ENCODE measurements around the gene LMO7. TPM values are rescaled to one million over a fixed set of nuclear protein-coding genes. Genes with fewer than 3 reads are reported as not detected.

LMO7 gene
- total and polyA plus RNA-seq, 2 of the 4 experiments (the other 2 are of a cell fraction) = 266 to 367 TPM

DNA sequence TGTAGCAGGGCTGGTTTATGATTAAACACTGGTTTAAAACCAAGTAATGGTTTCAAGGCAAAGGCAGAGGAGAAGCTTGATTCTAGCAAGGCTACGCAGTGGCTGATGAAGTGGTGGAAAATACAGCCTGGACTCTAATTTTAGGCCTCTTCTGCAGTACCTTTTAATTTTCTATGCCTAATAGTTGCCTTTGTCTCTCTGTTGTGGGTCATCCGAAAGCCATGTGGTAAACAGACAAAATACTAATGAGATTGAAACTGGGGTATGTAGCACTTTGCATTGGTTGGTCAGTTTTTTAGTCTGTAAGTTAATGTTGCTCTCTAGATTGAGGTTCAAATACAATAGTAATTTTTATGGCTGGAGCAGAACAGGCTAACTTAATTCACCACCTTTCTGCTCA is 3.3 kb downstream of the LMO7 start:
- H3K18ac ChIP-seq (ENCODE audit: low read depth, low read length) = no peak overlapping the region; the same call in 1 of the 2 replicates
- H4K8ac ChIP-seq (ENCODE audit: low read depth in 2 of 2, low read length in 2 of 2) = peak overlapping the region in 1 of 2 experiments; percentile 41; a peak in 2 of 4 replicates
- H2AFZ ChIP-seq (replicated peaks; ENCODE audit: low read length, poor library complexity) = no peak overlapping the region
- no TSS peak for BruUV-seq (replicated peaks)
- no peak overlapping the region for H2AK9ac ChIP-seq (replicated peaks; ENCODE audit: low read depth, low read length, poor library complexity)
- peak overlapping the region; percentile 44; the same call in 1 of the 2 replicates for H3K9ac ChIP-seq (ENCODE audit: low read depth, low read length)
- peak overlapping the region; percentile 98 for H3K4me2 ChIP-seq (ENCODE audit: low read depth, low read length)
- no peak overlapping the region for H4K91ac ChIP-seq (ENCODE audit: insufficient read depth, low read depth, low read length)
- peaks cover 19% of the 10 kb centered on the region for H3K4me1 ChIP-seq (ENCODE audit: control insufficient read depth, insufficient read depth, low read length)
- ChIA-PET CTCF (interaction anchor here (1.4 kb wide), 1 partner anchor 18 kb away, joined by 3 read pairs; no protein-coding TSS in a partner anchor), POLR2A (ENCODE audit: unreplicated experiment) (no interaction called here)
- peak overlapping the region; percentile 89 for H3K23ac ChIP-seq (ENCODE audit: low read depth, low read length)
- in situ Hi-C loops (cut with MboI; ENCODE audit: low sequenced_read_pairs) (no loop called here), intact Hi-C loops (cut with micrococcal nuclease) (no loop called here), dilution Hi-C loops (cut with HindIII; ENCODE audit: low sequenced_read_pairs, unreplicated experiment) (no loop called here)
- H3K14ac ChIP-seq (replicated peaks; ENCODE audit: low read depth, low read length) = peak overlapping the region; percentile 74
- no peaks in the 10 kb centered on the region for H3K9me3 ChIP-seq (ENCODE audit: control insufficient read depth, insufficient read depth, low read length)
- H3K27ac ChIP-seq (ENCODE audit: insufficient read depth, low read length) = no peak overlapping the region; the same call in 1 of the 2 replicates
- H3K9me1 ChIP-seq (ENCODE audit: insufficient read depth, low read length) = peaks cover 18% of the 10 kb centered on the region
- H4K20me1 ChIP-seq (ENCODE audit: insufficient read depth, low read length) = peaks cover 56% of the 10 kb centered on the region
- H4K5ac ChIP-seq (ENCODE audit: low read depth, low read length) = peak overlapping the region; percentile 38; the same call in 1 of the 2 replicates
- no peak overlapping the region for H2BK15ac ChIP-seq (ENCODE audit: low read depth, low read length)
- H3K4me3 ChIP-seq (ENCODE audit: insufficient read depth, low read depth, low read length) = peak overlapping the region; percentile 17; the same call in 1 of the 2 replicates
- H2BK5ac ChIP-seq (ENCODE audit: low read depth, low read length, poor library complexity, severe bottlenecking) = peak overlapping the region; percentile 38
- no peak for ATAC-seq (ENCODE audit: low read depth)
- H2BK120ac ChIP-seq (ENCODE audit: low read depth, low read length) = no peak overlapping the region
- TF ChIP-seq CHD1 (IDR thresholded peaks at IDR 0.05; ENCODE audit: low read depth, low read length) (no peak), SMC3 (IDR thresholded peaks at IDR 0.05; ENCODE audit: low read depth, low read length) (no peak), MXI1 (IDR thresholded peaks at IDR 0.05; ENCODE audit: borderline replicate concordance, low read depth, low read length) (no peak), RAD21 (IDR thresholded peaks at IDR 0.05; ENCODE audit: low read length) (no peak), RFX5 (IDR thresholded peaks at IDR 0.05; ENCODE audit: low read depth, low read length) (no peak), BHLHE40 (IDR thresholded peaks at IDR 0.05; ENCODE audit: low read depth, low read length) (no peak), MAZ (IDR thresholded peaks at IDR 0.05; ENCODE audit: borderline replicate concordance, low read depth, low read length) (no peak), NFE2L2 (IDR thresholded peaks at IDR 0.05; ENCODE audit: low read depth, low read length) (no peak), RCOR1 (IDR thresholded peaks at IDR 0.05; ENCODE audit: insufficient replicate concordance, low read length) (no peak), CEBPB (IDR thresholded peaks at IDR 0.05; ENCODE audit: low read depth, low read length) (no peak), MAFK (IDR thresholded peaks at IDR 0.05; ENCODE audit: low read depth, low read length) (no peak), FOS (IDR thresholded peaks at IDR 0.05; ENCODE audit: low read depth, low read length) (no peak), POLR2A (IDR thresholded peaks at IDR 0.05; ENCODE audit: low read depth, low read length) (no peak)
- TF ChIP-seq, protein P1, sequence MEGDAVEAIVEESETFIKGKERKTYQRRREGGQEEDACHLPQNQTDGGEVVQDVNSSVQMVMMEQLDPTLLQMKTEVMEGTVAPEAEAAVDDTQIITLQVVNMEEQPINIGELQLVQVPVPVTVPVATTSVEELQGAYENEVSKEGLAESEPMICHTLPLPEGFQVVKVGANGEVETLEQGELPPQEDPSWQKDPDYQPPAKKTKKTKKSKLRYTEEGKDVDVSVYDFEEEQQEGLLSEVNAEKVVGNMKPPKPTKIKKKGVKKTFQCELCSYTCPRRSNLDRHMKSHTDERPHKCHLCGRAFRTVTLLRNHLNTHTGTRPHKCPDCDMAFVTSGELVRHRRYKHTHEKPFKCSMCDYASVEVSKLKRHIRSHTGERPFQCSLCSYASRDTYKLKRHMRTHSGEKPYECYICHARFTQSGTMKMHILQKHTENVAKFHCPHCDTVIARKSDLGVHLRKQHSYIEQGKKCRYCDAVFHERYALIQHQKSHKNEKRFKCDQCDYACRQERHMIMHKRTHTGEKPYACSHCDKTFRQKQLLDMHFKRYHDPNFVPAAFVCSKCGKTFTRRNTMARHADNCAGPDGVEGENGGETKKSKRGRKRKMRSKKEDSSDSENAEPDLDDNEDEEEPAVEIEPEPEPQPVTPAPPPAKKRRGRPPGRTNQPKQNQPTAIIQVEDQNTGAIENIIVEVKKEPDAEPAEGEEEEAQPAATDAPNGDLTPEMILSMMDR (conservative IDR thresholded peaks at IDR 0.05; ENCODE audit: low read depth, low read length) = no peak
- TF ChIP-seq, protein P2, sequence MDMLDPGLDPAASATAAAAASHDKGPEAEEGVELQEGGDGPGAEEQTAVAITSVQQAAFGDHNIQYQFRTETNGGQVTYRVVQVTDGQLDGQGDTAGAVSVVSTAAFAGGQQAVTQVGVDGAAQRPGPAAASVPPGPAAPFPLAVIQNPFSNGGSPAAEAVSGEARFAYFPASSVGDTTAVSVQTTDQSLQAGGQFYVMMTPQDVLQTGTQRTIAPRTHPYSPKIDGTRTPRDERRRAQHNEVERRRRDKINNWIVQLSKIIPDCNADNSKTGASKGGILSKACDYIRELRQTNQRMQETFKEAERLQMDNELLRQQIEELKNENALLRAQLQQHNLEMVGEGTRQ (IDR thresholded peaks at IDR 0.05; ENCODE audit: low read depth, low read length) = no peak
- TF ChIP-seq, protein P3, sequence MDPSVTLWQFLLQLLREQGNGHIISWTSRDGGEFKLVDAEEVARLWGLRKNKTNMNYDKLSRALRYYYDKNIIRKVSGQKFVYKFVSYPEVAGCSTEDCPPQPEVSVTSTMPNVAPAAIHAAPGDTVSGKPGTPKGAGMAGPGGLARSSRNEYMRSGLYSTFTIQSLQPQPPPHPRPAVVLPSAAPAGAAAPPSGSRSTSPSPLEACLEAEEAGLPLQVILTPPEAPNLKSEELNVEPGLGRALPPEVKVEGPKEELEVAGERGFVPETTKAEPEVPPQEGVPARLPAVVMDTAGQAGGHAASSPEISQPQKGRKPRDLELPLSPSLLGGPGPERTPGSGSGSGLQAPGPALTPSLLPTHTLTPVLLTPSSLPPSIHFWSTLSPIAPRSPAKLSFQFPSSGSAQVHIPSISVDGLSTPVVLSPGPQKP (IDR thresholded peaks at IDR 0.05; ENCODE audit: borderline replicate concordance, low read depth, low read length) = no peak
- peak overlapping the region; percentile 35; the same call in 1 of the 2 replicates for H3K4ac ChIP-seq (ENCODE audit: low read depth, low read length)
- H2BK20ac ChIP-seq (ENCODE audit: low read depth, low read length) = peak overlapping the region; percentile 28; the same call in 1 of the 2 replicates
- no CpG with 5 or more reads among the region's 2 CpGs for WGBS, 2 experiments (ENCODE audit: extremely low coverage in 2 of 2, insufficient read length in 1 of 2)
- H3K79me1 ChIP-seq (ENCODE audit: low read depth in 1 of 2, low read length in 2 of 2) = peaks cover 6 to 45% of the 10 kb centered on the region in 2 experiments; a peak in 3 of 4 replicates
- H3K36me3 ChIP-seq (ENCODE audit: control insufficient read depth, insufficient read depth, low read length) = peaks cover 5% of the 10 kb centered on the region
- H2AK5ac ChIP-seq (ENCODE audit: low read depth, low read length) = peak overlapping the region; percentile 37; the same call in 1 of the 2 replicates
- H3K27me3 ChIP-seq (ENCODE audit: control insufficient read depth, insufficient read depth, low read length) = no peaks in the 10 kb centered on the region
- no peak for DNase-seq
- H3K56ac ChIP-seq (ENCODE audit: extremely low read depth, insufficient read depth, low read length) = peak overlapping the region; percentile 70; the same call in 1 of the 2 replicates
